ENCODE results near the gene FHIT. TPM values are rescaled to one million over a fixed set of nuclear protein-coding genes. Genes with fewer than 3 reads are reported as not detected.

The FHIT gene
- total and polyA plus RNA-seq, 2 of the 4 experiments (the other 2 are of a cell fraction), result 0.07 TPM; not detected in 1

DNA sequence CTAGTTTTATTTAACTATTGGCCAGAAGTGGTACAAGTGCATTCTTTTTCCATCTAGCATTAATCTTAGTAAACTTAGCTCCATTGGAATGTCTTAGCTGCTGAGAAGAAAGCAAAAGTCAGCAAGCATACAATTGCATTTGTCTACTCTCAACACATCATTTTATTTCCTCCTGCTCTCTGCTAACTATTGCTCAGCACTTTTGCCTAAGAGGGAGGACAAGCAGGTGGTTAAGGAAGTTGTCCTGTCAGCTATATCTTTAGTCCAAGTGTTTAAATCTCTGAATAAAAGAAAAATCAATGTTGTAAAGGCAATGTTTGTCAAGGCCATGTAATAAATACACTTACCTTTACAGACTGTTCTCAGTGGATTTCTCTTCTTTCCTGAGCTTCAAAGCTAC lies 51.0 kb downstream of the FHIT start:
- no peak overlapping the region for H3K23ac ChIP-seq (ENCODE audit: low read depth, low read length)
- ChIA-PET CTCF (interaction anchor here (0.8 kb wide), 1 partner anchor 11 kb away, joined by 3 read pairs; no protein-coding TSS in a partner anchor), POLR2A (ENCODE audit: unreplicated experiment) (no interaction called here)
- no peak overlapping the region for H2AK9ac ChIP-seq (replicated peaks; ENCODE audit: low read depth, low read length, poor library complexity)
- H3K36me3 ChIP-seq (ENCODE audit: control insufficient read depth, insufficient read depth, low read length), result no peaks in the 10 kb centered on the region
- no peak overlapping the region for H2AK5ac ChIP-seq (ENCODE audit: low read depth, low read length)
- no peak overlapping the region for H4K91ac ChIP-seq (ENCODE audit: insufficient read depth, low read depth, low read length)
- dilution Hi-C loops (cut with HindIII; ENCODE audit: low sequenced_read_pairs, unreplicated experiment), result no loop called here
- no peak overlapping the region for H2AFZ ChIP-seq (replicated peaks; ENCODE audit: low read length, poor library complexity)
- H3K4me2 ChIP-seq (ENCODE audit: low read depth, low read length), result no peak overlapping the region
- intact Hi-C loops (cut with micrococcal nuclease), result no loop called here
- H4K20me1 ChIP-seq (ENCODE audit: insufficient read depth, low read length), result no peaks in the 10 kb centered on the region
- H3K4me3 ChIP-seq (ENCODE audit: insufficient read depth, low read depth, low read length), result no peak overlapping the region
- H3K14ac ChIP-seq (replicated peaks; ENCODE audit: low read depth, low read length), result no peak overlapping the region
- no peak overlapping the region for H3K18ac ChIP-seq (ENCODE audit: low read depth, low read length)
- DNase-seq, result no peak
- no peaks in the 10 kb centered on the region for H3K27me3 ChIP-seq (ENCODE audit: control insufficient read depth, insufficient read depth, low read length)
- no peak for ATAC-seq (ENCODE audit: low read depth)
- H3K56ac ChIP-seq (ENCODE audit: extremely low read depth, insufficient read depth, low read length), result no peak overlapping the region
- no peak overlapping the region for H4K5ac ChIP-seq (ENCODE audit: low read depth, low read length)
- no peak overlapping the region for H3K9ac ChIP-seq (ENCODE audit: low read depth, low read length)
- in situ Hi-C loops (cut with MboI; ENCODE audit: low sequenced_read_pairs), result no loop called here
- no peak overlapping the region for H2BK120ac ChIP-seq (ENCODE audit: low read depth, low read length)
- H2BK20ac ChIP-seq (ENCODE audit: low read depth, low read length), result no peak overlapping the region
- H2BK15ac ChIP-seq (ENCODE audit: low read depth, low read length), result no peak overlapping the region
- H2BK5ac ChIP-seq (ENCODE audit: low read depth, low read length, poor library complexity, severe bottlenecking), result no peak overlapping the region
- no peaks in the 10 kb centered on the region for H3K9me3 ChIP-seq (ENCODE audit: control insufficient read depth, insufficient read depth, low read length)
- H3K4me1 ChIP-seq (ENCODE audit: control insufficient read depth, insufficient read depth, low read length), result no peaks in the 10 kb centered on the region
- BruUV-seq (replicated peaks), result no TSS peak
- H3K9me1 ChIP-seq (ENCODE audit: insufficient read depth, low read length), result no peaks in the 10 kb centered on the region
- no peaks in the 10 kb centered on the region for H3K79me1 ChIP-seq (ENCODE audit: low read depth in 1 of 2, low read length in 2 of 2)
- H3K4ac ChIP-seq (ENCODE audit: low read depth, low read length), result no peak overlapping the region
- no peak overlapping the region for H4K8ac ChIP-seq (ENCODE audit: low read depth in 2 of 2, low read length in 2 of 2)
- H3K27ac ChIP-seq (ENCODE audit: insufficient read depth, low read length), result no peak overlapping the region
- TF ChIP-seq, protein P1, sequence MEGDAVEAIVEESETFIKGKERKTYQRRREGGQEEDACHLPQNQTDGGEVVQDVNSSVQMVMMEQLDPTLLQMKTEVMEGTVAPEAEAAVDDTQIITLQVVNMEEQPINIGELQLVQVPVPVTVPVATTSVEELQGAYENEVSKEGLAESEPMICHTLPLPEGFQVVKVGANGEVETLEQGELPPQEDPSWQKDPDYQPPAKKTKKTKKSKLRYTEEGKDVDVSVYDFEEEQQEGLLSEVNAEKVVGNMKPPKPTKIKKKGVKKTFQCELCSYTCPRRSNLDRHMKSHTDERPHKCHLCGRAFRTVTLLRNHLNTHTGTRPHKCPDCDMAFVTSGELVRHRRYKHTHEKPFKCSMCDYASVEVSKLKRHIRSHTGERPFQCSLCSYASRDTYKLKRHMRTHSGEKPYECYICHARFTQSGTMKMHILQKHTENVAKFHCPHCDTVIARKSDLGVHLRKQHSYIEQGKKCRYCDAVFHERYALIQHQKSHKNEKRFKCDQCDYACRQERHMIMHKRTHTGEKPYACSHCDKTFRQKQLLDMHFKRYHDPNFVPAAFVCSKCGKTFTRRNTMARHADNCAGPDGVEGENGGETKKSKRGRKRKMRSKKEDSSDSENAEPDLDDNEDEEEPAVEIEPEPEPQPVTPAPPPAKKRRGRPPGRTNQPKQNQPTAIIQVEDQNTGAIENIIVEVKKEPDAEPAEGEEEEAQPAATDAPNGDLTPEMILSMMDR (conservative IDR thresholded peaks at IDR 0.05; ENCODE audit: low read depth, low read length), result no peak
- TF ChIP-seq FOS (IDR thresholded peaks at IDR 0.05; ENCODE audit: low read depth, low read length) (no peak), RCOR1 (IDR thresholded peaks at IDR 0.05; ENCODE audit: insufficient replicate concordance, low read length) (no peak), MAFK (IDR thresholded peaks at IDR 0.05; ENCODE audit: low read depth, low read length) (no peak), MXI1 (IDR thresholded peaks at IDR 0.05; ENCODE audit: borderline replicate concordance, low read depth, low read length) (no peak), RFX5 (IDR thresholded peaks at IDR 0.05; ENCODE audit: low read depth, low read length) (no peak), BHLHE40 (IDR thresholded peaks at IDR 0.05; ENCODE audit: low read depth, low read length) (no peak), SMC3 (IDR thresholded peaks at IDR 0.05; ENCODE audit: low read depth, low read length) (no peak), CHD1 (IDR thresholded peaks at IDR 0.05; ENCODE audit: low read depth, low read length) (no peak), RAD21 (IDR thresholded peaks at IDR 0.05; ENCODE audit: low read length) (no peak), MAZ (IDR thresholded peaks at IDR 0.05; ENCODE audit: borderline replicate concordance, low read depth, low read length) (no peak), CEBPB (IDR thresholded peaks at IDR 0.05; ENCODE audit: low read depth, low read length) (no peak), POLR2A (IDR thresholded peaks at IDR 0.05; ENCODE audit: low read depth, low read length) (no peak)
- TF ChIP-seq, protein P2, sequence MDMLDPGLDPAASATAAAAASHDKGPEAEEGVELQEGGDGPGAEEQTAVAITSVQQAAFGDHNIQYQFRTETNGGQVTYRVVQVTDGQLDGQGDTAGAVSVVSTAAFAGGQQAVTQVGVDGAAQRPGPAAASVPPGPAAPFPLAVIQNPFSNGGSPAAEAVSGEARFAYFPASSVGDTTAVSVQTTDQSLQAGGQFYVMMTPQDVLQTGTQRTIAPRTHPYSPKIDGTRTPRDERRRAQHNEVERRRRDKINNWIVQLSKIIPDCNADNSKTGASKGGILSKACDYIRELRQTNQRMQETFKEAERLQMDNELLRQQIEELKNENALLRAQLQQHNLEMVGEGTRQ (IDR thresholded peaks at IDR 0.05; ENCODE audit: low read depth, low read length), result no peak
- TF ChIP-seq, protein P3, sequence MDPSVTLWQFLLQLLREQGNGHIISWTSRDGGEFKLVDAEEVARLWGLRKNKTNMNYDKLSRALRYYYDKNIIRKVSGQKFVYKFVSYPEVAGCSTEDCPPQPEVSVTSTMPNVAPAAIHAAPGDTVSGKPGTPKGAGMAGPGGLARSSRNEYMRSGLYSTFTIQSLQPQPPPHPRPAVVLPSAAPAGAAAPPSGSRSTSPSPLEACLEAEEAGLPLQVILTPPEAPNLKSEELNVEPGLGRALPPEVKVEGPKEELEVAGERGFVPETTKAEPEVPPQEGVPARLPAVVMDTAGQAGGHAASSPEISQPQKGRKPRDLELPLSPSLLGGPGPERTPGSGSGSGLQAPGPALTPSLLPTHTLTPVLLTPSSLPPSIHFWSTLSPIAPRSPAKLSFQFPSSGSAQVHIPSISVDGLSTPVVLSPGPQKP (IDR thresholded peaks at IDR 0.05; ENCODE audit: borderline replicate concordance, low read depth, low read length), result no peak
